Endothelial cell of umbilical vein (primary cell): Measurements from ENCODE around the gene LRCH3. TPM values are rescaled to one million over a fixed set of nuclear protein-coding genes. Genes with fewer than 3 reads are reported as not detected.

Source experiments
- BruUV-seq: library from RNA; stranded (reverse); fragments of 400-500 nt; replicated peaks from 2 replicates; lab custom pipeline; 2021; lab: Mats Ljungman, UMichigan
- CTCF ChIA-PET: fragments of 300-600, 350-600 bp; sonication (Branson Sonifier 250); formaldehyde crosslinking; loops from one replicate; lab custom pipeline; 2021; ENCODE audit warnings: antibody characterized with exemption, inconsistent platforms; lab: Charles Lee
- POLR2A ChIA-PET: fragments of 300-600, 350-600 bp; sonication (Branson Sonifier 250); formaldehyde crosslinking; loops from one replicate; lab custom pipeline; 2021; ENCODE audit warnings: antibody characterized with exemption, inconsistent platforms; lab: Charles Lee
- DNase-seq: peaks from one replicate; pipeline ENCODE4 v3.0.0-alpha.2; 2011; ENCODE audit warnings: low read depth, low spot score
- FAIRE-seq: peaks from 2 replicates; lab custom pipeline; 2011; peaks lifted over from hg19 to GRCh38; lab: Jason Lieb, UNC
- H2AFZ ChIP-seq: 2 replicates; pipeline ENCODE4 v1.6.0; 2012; ENCODE audit warnings: low read depth, low read length, control low read depth, inconsistent platforms
- H3K27ac ChIP-seq: 2 replicates; pipeline ENCODE4 v1.5.1; 2011; ENCODE audit warnings: low read depth, mild to moderate bottlenecking, control low read depth, low read length, moderate library complexity; ENCODE audit not compliant: insufficient read depth
- H3K27me3 ChIP-seq, 2 experiments: 2 replicates each; pipeline versions ENCODE4 v1.6.0 to v1.6.1; 2011; ENCODE audit warnings: low read length in 2 of 2, mixed read lengths in 1 of 2; ENCODE audit not compliant: control insufficient read depth in 2 of 2, insufficient read depth in 2 of 2
- H3K36me3 ChIP-seq, 2 experiments: 2 replicates in 1 of 2; 3 replicates in 1 of 2; pipeline ENCODE4 v1.5.1; 2011; ENCODE audit warnings: low read length in 2 of 2, mild to moderate bottlenecking in 1 of 2, moderate library complexity in 1 of 2; ENCODE audit not compliant: control insufficient read depth in 2 of 2, insufficient read depth in 2 of 2; ENCODE audit errors: extremely low read depth in 1 of 2
- H3K4me1 ChIP-seq: 3 replicates; pipeline ENCODE4 v1.5.1; 2011; ENCODE audit warnings: mild to moderate bottlenecking, low read length; ENCODE audit not compliant: control insufficient read depth, insufficient read depth; ENCODE audit errors: extremely low read depth
- H3K4me2 ChIP-seq: 2 replicates; pipeline ENCODE4 v1.6.1; 2011; ENCODE audit warnings: low read length, control low read depth, mixed read lengths; ENCODE audit not compliant: insufficient read depth
- H3K4me3 ChIP-seq, 3 experiments: fragments of 200-600 bp in 1 of 3; sonication (generic), shearing (Covaris generic) in 1 of 3; replicated peaks in 1 of 3; 2 replicates each; pipeline ENCODE4 v1.5.1; 2011 to 2016; ENCODE audit warnings: control low read depth in 3 of 3, low read length in 3 of 3, mild to moderate bottlenecking in 2 of 3, inconsistent platforms in 1 of 3, low read depth in 1 of 3, moderate library complexity in 1 of 3; ENCODE audit not compliant: insufficient read depth in 1 of 3
- H3K79me2 ChIP-seq: 2 replicates; pipeline ENCODE4 v1.6.0; 2012; ENCODE audit warnings: low read length, inconsistent platforms; ENCODE audit not compliant: control insufficient read depth, insufficient read depth
- H3K9ac ChIP-seq: replicated peaks from 2 replicates; pipeline ENCODE3; 2011; ENCODE audit warnings: low read length, control low read depth; ENCODE audit not compliant: insufficient read depth; ENCODE audit errors: extremely low read depth
- H3K9me1 ChIP-seq: replicated peaks from 3 replicates; pipeline ENCODE4 v1.6.0; 2011; ENCODE audit warnings: mild to moderate bottlenecking, low read length; ENCODE audit not compliant: control insufficient read depth, insufficient read depth; ENCODE audit errors: extremely low read depth
- H3K9me3 ChIP-seq: replicated peaks from 2 replicates; pipeline ENCODE4 v1.5.1; 2012; ENCODE audit warnings: low read length, inconsistent platforms; ENCODE audit not compliant: control insufficient read depth, insufficient read depth
- H4K20me1 ChIP-seq: replicated peaks from 2 replicates; pipeline ENCODE3; 2011; ENCODE audit warnings: mild to moderate bottlenecking, low read length; ENCODE audit not compliant: control insufficient read depth, insufficient read depth; ENCODE audit errors: extremely low read depth
- CTCF ChIP-seq, 2 donors: IDR thresholded peaks; 1 replicate in 1 of 2; 2 replicates in 1 of 2; pipeline ENCODE4 v1.5.1; 2011; ENCODE audit warnings: low read length in 2 of 2, mild to moderate bottlenecking in 2 of 2, moderate library complexity in 2 of 2, control low read depth in 1 of 2, inconsistent platforms in 1 of 2, low read depth in 1 of 2; ENCODE audit not compliant: insufficient read depth in 1 of 2; ENCODE audit errors: extremely low read depth in 1 of 2
- EZH2 ChIP-seq: IDR thresholded peaks from 2 replicates; pipeline ENCODE4 v1.6.1; 2012; ENCODE audit warnings: borderline replicate concordance, low read depth, mild to moderate bottlenecking, moderate library complexity, low read length, inconsistent platforms; ENCODE audit not compliant: severe bottlenecking
- FOS ChIP-seq: IDR thresholded peaks from 2 replicates; pipeline ENCODE4 v1.6.1; 2011; ENCODE audit warnings: mild to moderate bottlenecking, low read length, moderate library complexity, borderline replicate concordance; ENCODE audit not compliant: insufficient read depth
- GATA2 ChIP-seq: IDR thresholded peaks from 2 replicates; pipeline ENCODE4 v1.7.0; 2011; ENCODE audit warnings: low read depth, mild to moderate bottlenecking, moderate library complexity, mixed read lengths, low read length; ENCODE audit not compliant: insufficient read length, insufficient read depth
- JUN ChIP-seq: IDR thresholded peaks from 2 replicates; pipeline ENCODE4 v1.6.1; 2011; ENCODE audit warnings: borderline replicate concordance, low read depth; ENCODE audit not compliant: insufficient read length, insufficient read depth
- MAX ChIP-seq: IDR thresholded peaks from 2 replicates; pipeline ENCODE4 v1.6.1; 2011; ENCODE audit not compliant: insufficient read depth, insufficient read length
- MYC ChIP-seq: IDR thresholded peaks from one replicate; pipeline ENCODE4 v1.6.1; 2011; ENCODE audit warnings: mild to moderate bottlenecking, low read depth, low read length
- POLR2A ChIP-seq: IDR thresholded peaks from 2 replicates; pipeline ENCODE4 v1.6.1; 2012; ENCODE audit warnings: low read depth, mild to moderate bottlenecking, control low read depth, low read length
- POLR2AphosphoS5 ChIP-seq: IDR thresholded peaks from 2 replicates; pipeline ENCODE4 v1.6.1; 2012; ENCODE audit warnings: low read depth, mild to moderate bottlenecking, control low read depth, low read length, moderate library complexity; ENCODE audit not compliant: insufficient read depth
- dilution Hi-C: fragments of 300-500 bp; cut with MboI; formaldehyde crosslinking; loops from one replicate; pipeline ENCODE4 v1.15.0; 2019; ENCODE audit warnings: low sequenced_read_pairs; ENCODE audit not compliant: extremely low pct_ligation_motif_present
- intact Hi-C: fragments of 100-400 bp; cut with micrococcal nuclease; formaldehyde crosslinking; loops from one replicate; pipeline ENCODE4 v1.10.0; 2022
- polyA plus RNA-seq, 4 experiments: library from polyadenylated mRNA; depleted of rRNA in 3 of 4; stranded (reverse) in 3 of 4; unstranded in 1 of 4; fragments of >200 nt; gene quantifications; 2 replicates each; pipeline versions ENCODE4 v1.2.1 to v1.2.3, GENCODE V29; 2011 to 2012; ENCODE audit warnings: missing spikeins in 1 of 4
- total RNA-seq: library from RNA; stranded (reverse); gene quantifications from 2 replicates; pipeline ENCODE4 v1.2.3, GENCODE V29; 2021

The LRCH3 gene
- total and polyA plus RNA-seq, 2 donors (not counting 3 experiments of a cell fraction or from before 2014, with no cell fraction given), result 43.9 to 60.3 TPM

GRCh38 chr3:197837282-197837681 lies 46.2 kb downstream of the LRCH3 start:
- Histone ChIP-seq H3K9me3 (no peaks in the 10 kb centered on the region), H2AFZ (no peak overlapping the region), H3K4me3 (no peak overlapping the region), H3K27me3 (no peaks in the 10 kb centered on the region), H3K9ac (no peak overlapping the region), H3K9me1 (no peaks in the 10 kb centered on the region), H3K27ac (no peak overlapping the region), H3K4me1 (no peaks in the 10 kb centered on the region), H4K20me1 (no peaks in the 10 kb centered on the region), H3K4me2 (no peak overlapping the region), H3K79me2 (no peaks in the 10 kb centered on the region), H3K36me3 (peaks cover 12 to 16% of the 10 kb centered on the region in 2 experiments)
- ChIA-PET CTCF (no interaction called here), POLR2A (no interaction called here)
- no TSS peak for BruUV-seq
- TF ChIP-seq MYC (no peak), JUN (no peak), EZH2 (no peak), GATA2 (no peak), MAX (no peak), POLR2AphosphoS5 (no peak), FOS (no peak), CTCF (IDR thresholded peaks at IDR 0.05; ENCODE audit: extremely low read depth in 1 of 2, insufficient read depth in 1 of 2, low read depth in 1 of 2, low read length in 2 of 2) (no peak), POLR2A (no peak)
- no peak for DNase-seq
- FAIRE-seq, result no peak
- intact Hi-C loops (no loop called here), dilution Hi-C loops (no loop called here)
